ENCODE measurements around the gene LYPD6B.

Gene LYPD6B

DNA sequence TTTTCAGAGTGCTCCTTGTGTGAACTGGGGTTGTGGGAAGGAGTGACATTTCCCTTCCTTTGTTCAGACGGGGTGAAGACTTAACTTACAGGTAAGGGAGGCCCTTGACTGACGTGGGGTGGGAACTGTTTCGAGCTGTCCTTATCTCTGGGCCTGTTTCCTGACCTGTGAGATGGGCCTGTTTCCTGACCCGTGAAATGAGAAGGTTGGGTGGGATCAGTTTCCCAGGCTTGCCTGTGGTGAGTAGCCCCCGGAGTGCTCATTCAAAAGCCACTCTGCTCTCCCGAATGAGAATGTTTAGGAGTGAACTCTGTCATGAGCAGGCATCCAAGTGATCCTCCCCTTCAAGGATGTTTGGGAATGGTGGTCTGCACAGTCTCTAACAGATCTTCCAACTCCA is 4.1 kb upstream of the LYPD6B start:
- Histone ChIP-seq H3K9ac (no peak overlapping the region), H3K79me2 (no peaks in the 10 kb centered on the region), H3K4me2 (ENCODE audit: low read length) (no peak overlapping the region), H3K4me3 (ENCODE audit: low read depth, low read length) (no peak overlapping the region), H3K27me3 (ENCODE audit: control insufficient read depth, insufficient read depth, low read length) (no peaks in the 10 kb centered on the region), H3K4me1 (no peaks in the 10 kb centered on the region), H3K36me3 (ENCODE audit: control insufficient read depth, insufficient read depth, low read length) (no peaks in the 10 kb centered on the region), H3K9me3 (ENCODE audit: control insufficient read depth, low read length) (no peaks in the 10 kb centered on the region), H3K27ac (no peak overlapping the region), H2AFZ (no peak overlapping the region)
- TF ChIP-seq, protein P1, sequence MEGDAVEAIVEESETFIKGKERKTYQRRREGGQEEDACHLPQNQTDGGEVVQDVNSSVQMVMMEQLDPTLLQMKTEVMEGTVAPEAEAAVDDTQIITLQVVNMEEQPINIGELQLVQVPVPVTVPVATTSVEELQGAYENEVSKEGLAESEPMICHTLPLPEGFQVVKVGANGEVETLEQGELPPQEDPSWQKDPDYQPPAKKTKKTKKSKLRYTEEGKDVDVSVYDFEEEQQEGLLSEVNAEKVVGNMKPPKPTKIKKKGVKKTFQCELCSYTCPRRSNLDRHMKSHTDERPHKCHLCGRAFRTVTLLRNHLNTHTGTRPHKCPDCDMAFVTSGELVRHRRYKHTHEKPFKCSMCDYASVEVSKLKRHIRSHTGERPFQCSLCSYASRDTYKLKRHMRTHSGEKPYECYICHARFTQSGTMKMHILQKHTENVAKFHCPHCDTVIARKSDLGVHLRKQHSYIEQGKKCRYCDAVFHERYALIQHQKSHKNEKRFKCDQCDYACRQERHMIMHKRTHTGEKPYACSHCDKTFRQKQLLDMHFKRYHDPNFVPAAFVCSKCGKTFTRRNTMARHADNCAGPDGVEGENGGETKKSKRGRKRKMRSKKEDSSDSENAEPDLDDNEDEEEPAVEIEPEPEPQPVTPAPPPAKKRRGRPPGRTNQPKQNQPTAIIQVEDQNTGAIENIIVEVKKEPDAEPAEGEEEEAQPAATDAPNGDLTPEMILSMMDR (IDR thresholded peaks at IDR 0.05): no peak

DNA sequence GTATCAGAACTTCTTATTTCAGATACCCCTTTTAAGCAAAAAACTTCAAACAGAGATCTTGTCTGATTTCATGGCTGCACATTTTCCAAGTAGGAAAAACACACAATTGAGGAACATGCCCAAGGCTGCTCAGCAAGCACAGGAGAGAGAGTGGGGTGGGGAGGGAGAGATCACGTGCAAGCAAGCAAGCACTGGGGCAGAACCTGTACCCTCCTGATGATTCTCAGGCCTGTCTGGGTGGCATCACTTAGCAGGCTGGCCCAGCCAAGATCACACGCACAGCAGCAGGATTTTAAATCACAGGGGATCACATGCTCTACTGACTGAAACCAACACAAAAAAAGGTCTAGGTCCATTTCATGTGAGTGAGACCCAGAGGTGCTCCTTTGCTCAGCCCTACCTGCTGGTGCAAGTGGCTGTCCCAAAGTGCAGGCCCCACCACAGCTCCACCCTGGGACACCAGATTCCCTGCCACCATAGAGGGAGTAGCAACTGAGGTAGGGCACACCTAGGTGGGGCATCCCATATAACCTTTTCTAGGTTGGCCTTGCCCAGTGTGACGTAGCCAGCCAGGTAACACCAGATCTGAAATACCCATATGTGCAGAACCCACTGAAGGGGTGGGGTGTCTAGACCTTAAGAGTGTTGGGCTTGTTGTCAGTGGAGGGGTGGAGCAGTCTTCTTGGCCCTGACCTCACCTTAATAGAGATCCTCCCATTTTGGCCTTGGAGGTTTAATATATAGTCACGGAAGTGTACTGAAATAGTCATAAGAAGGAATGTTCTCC is 1.8 kb upstream of the LYPD6B start:
- Histone ChIP-seq H3K4me2 (ENCODE audit: low read length) (no peak overlapping the region), H3K27ac (no peak overlapping the region), H3K9ac (no peak overlapping the region), H3K4me3 (ENCODE audit: low read depth, low read length) (no peak overlapping the region), H3K36me3 (ENCODE audit: control insufficient read depth, insufficient read depth, low read length) (no peaks in the 10 kb centered on the region), H3K79me2 (no peaks in the 10 kb centered on the region), H2AFZ (no peak overlapping the region), H3K9me3 (ENCODE audit: control insufficient read depth, low read length) (no peaks in the 10 kb centered on the region), H3K4me1 (no peaks in the 10 kb centered on the region), H3K27me3 (ENCODE audit: control insufficient read depth, insufficient read depth, low read length) (no peaks in the 10 kb centered on the region)
- TF ChIP-seq, protein P1 (IDR thresholded peaks at IDR 0.05): no peak

DNA sequence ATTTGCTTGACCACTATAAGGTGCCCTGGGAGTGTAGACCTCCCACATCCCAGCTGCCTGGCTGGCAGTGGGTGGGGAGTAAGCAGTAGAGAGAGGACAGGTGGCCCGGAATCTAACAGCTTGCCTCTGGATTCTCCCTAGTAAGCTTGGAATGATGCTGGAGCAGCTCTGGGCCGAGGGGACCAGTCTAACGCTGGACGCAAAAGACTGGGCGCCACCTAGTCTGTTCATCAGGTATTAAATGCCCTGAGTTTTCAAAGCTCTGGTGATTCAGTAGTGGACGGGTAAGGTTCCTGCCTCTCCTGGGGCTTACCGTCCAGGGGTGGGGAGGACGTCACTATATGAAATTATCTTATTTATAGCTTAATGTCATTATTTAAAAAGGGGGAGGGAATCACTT is 648 bp upstream of the LYPD6B start:
- Histone ChIP-seq H3K79me2 (no peaks in the 10 kb centered on the region), H3K4me3 (ENCODE audit: low read depth, low read length) (peak overlapping the region; percentile 52), H3K36me3 (ENCODE audit: control insufficient read depth, insufficient read depth, low read length) (no peaks in the 10 kb centered on the region), H2AFZ (peak overlapping the region; percentile 78), H3K4me2 (ENCODE audit: low read length) (peak overlapping the region; percentile 78), H3K9me3 (ENCODE audit: control insufficient read depth, low read length) (no peaks in the 10 kb centered on the region), H3K27me3 (ENCODE audit: control insufficient read depth, insufficient read depth, low read length) (no peaks in the 10 kb centered on the region), H3K27ac (no peak overlapping the region), H3K9ac (no peak overlapping the region), H3K4me1 (no peaks in the 10 kb centered on the region)
- TF ChIP-seq, protein P1 (IDR thresholded peaks at IDR 0.05): peak; percentile 22

DNA sequence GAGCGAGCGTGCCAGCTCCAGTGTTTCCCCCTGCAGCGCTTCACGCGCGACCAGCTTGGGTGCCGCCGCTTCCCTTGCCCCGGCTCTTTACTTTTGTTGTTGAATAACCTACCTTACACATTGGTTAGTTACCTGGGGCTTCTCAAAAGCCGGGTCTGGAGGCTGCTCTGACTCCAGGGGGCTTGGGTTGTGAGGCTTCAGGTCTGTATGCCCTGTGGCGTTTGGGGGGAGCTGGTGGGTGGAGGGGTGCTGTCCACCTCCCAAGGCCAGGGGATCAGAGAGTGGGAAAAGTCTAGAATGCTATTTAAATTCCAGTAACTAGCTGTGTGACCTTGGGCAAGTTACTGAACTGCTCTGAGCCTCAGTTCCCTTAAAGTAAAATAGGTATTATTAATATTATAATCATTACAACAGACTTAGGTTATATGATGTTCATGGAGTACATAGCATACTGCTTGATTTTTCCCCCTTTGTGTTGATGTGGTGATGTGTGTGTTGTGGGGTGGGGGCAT is 770 bp downstream of the LYPD6B start:
- no peaks in the 10 kb centered on the region for H3K9me3 ChIP-seq (ENCODE audit: control insufficient read depth, low read length)
- no peaks in the 10 kb centered on the region for H3K27me3 ChIP-seq (ENCODE audit: control insufficient read depth, insufficient read depth, low read length)
- peak overlapping the region; percentile 78 for H3K4me2 ChIP-seq (ENCODE audit: low read length)
- peak overlapping the region; percentile 92 for H2AFZ ChIP-seq
- no peaks in the 10 kb centered on the region for H3K36me3 ChIP-seq (ENCODE audit: control insufficient read depth, insufficient read depth, low read length)
- H3K79me2 ChIP-seq: no peaks in the 10 kb centered on the region
- no peaks in the 10 kb centered on the region for H3K4me1 ChIP-seq
- TF ChIP-seq, protein P1 (IDR thresholded peaks at IDR 0.05): no peak
- no peak overlapping the region for H3K9ac ChIP-seq
- peak overlapping the region; percentile 65 for H3K4me3 ChIP-seq (ENCODE audit: low read depth, low read length)
- H3K27ac ChIP-seq: no peak overlapping the region

DNA sequence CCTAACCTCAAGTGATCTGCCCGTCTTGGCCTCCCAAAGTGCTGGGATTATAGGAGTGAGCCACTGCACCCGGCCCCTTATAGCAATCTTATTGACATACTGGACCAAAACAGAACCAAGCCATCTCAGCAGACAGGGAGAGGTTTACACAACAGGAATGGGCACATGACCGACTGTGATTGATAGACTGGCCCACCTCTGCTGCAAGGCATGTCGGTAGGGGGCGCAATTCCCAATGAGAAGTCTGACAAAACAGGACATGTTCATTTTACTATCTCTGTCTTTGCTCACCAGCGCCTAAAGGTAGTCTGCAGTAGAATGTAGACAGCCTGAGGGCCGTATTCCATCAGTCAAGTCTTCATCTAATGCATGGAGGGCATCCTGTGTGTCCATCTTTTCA is 2.0 kb downstream of the LYPD6B start:
- Histone ChIP-seq H3K4me3 (ENCODE audit: low read depth, low read length) (no peak overlapping the region), H3K79me2 (no peaks in the 10 kb centered on the region), H3K27me3 (ENCODE audit: control insufficient read depth, insufficient read depth, low read length) (no peaks in the 10 kb centered on the region), H3K36me3 (ENCODE audit: control insufficient read depth, insufficient read depth, low read length) (no peaks in the 10 kb centered on the region), H2AFZ (no peak overlapping the region), H3K9me3 (ENCODE audit: control insufficient read depth, low read length) (no peaks in the 10 kb centered on the region), H3K4me1 (no peaks in the 10 kb centered on the region), H3K27ac (no peak overlapping the region), H3K9ac (no peak overlapping the region), H3K4me2 (ENCODE audit: low read length) (no peak overlapping the region)
- TF ChIP-seq, protein P1 (IDR thresholded peaks at IDR 0.05): peak; percentile 22
